GM11168 (cell line): ENCODE results near the gene PARP1.
"Not testable (repeated sequence)": the region's sequence is repeated elsewhere in the genome, so short reads cannot be mapped to it uniquely, and the experiment has no call there.

Source experiments
- in situ Hi-C: fragments of 300-500 bp; cut with MboI; formaldehyde crosslinking; loops from one replicate; pipeline ENCODE4 v1.12.0; 2022; ENCODE audit warnings: low sequenced_read_pairs; ENCODE audit not compliant: unreplicated experiment

Gene PARP1

DNA sequence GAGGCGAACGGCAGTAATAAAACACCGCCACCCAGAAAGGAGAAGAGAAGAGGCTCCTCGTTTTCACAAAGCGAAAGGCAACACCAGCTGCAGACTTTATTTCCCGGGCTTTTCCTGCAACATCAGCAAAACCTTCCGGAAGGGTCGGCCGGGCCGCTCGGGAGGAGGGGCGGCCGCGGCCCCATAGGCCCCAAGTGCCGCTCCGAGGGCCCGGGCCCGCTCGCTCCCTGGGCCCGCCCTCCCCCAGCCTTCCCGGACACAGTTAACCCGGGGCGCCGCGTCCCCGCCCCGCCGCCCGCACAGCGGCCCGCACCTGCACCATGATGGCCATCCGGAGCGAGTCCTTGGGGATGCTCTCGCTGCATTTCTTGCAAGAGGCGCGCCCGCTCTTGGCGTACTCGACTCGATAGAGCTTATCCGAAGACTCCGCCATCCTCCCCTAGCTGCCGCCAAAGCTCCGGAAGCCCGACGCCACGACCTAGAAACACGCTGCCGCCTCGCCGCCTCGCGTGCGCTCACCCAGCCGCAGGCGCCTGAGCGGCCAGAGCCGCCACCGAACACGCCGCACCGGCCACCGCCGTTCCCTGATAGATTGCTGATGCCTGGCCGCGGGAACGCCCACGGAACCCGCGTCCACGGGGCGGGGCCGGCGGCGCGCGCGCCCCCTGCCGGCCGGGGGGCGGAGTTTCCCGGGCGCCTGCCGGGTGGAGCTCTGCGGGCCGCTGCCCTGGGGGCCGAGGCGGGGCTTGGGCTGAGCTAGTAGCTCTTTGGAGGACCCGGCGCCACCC is at the start of gene PARP1:
Gene PARP1 (minus strand): TSS at position 597 of the 788 bp plus-strand sequence. CDS start 164 bp downstream, at position 433.
- in situ Hi-C loops, result no loop called here

DNA sequence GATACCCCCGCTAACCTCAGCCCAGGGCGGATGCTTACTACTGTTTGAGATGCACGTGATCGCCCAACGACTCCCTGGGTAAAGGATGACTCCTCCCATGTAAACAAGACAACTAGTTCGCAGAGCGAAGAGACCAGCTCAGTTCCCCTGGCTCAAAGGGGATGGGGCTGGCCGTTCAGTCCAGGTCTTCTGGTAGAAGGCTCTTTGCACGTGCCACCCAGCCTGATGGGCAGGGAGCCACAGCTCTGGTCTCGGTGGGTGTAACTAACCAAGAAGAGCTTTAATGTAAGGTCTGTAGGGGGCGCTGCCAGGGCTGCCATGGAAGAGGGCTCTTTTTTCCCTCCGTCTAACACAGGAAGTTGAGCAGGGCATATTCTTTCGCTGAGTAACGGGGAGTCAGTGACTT is 49.4 kb upstream of the PARP1 start:
- in situ Hi-C loops, result no loop called here

DNA sequence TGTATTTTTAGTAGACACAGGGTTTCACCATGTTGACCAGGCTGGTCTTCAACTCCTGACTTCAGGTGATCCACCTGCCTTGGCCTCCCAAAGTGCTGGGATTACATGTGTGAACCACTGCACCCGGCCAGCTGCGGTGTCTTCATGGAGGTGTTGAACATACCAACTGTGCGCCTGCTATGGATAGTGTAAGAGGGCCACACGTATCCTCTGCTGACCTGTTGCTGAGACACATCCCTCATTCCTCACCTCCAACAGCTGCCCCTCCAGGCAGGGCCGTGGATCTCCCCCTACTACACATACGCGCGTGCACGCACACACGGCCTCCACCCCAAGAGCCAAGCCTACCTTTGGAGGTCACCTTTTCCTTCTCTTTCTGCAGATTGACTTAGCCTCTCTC is 48.0 kb upstream of the PARP1 start:
- in situ Hi-C loops, result no loop called here

DNA sequence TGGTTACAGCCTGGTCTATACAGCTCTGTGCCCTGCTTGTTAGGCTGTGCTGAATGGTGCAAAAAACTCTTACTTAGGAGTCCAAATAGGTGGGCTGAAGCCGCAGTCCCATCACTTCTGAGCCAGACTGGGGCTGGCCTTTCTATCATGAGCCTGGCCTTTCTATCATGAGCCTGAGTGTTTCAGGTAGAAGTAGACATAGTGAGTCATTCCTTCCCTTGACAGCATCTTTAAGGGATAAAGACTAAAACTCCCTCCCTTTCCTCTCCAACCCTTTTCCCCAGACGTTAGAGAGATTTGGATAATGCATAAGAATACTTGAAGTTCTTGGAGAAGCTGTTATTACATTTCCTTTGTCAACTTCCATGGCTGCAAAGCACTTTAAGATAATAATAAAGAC is 46.5 kb upstream of the PARP1 start:
- in situ Hi-C loops, result no loop called here

DNA sequence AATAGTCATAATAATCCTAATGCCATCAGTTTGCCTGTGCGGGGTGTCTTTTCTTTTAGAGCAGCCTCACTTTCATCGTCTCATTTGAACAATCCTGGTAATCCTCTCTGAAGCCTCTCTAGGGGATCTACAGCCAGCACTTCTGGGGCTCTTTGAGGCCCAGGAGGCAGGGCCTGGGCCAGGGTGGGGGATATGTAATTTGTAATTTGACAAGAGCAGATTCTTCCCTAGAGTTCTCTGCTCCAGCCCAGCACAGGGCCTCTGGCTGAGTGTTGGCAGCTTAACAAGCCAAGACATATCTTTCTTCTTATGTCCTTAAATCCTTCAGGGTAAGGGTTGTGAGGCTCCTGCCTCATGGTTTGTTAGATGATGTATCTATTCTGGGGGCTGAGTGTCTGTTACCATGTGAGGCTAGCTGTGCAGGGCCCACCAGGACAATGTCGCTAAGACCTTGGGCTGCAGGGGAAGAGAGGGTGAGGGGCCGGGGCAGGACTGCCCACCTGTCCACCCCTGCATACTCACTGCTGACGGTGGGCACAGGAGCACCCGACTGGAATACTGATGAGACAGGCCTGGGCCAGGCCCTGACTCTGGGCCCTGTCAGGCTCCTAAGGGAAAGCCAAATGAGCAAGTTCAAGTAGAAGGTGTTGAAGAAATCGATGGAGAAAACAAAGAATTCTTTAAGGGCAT is 45.3 kb upstream of the PARP1 start:
- in situ Hi-C loops, result no loop called here

DNA sequence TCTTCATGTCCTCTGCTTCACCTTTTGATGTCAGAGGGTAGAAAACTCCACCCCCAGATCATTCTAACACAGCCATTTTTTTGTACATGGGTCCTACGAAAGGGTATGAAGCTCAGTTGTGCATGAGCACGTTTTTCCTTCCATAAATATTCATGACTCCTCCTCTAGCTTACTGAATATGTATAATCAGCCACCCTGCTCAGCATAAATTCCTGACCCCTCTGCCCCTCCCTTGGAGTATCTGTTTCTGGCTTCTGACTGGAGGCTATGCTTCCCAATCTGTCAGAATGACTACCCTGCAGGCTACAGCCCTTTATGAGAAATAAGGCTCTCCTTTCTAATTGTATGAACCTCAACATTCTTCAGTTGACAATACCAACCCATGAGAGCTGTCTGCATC is 42.8 kb upstream of the PARP1 start:
- in situ Hi-C loops, result no loop called here

DNA sequence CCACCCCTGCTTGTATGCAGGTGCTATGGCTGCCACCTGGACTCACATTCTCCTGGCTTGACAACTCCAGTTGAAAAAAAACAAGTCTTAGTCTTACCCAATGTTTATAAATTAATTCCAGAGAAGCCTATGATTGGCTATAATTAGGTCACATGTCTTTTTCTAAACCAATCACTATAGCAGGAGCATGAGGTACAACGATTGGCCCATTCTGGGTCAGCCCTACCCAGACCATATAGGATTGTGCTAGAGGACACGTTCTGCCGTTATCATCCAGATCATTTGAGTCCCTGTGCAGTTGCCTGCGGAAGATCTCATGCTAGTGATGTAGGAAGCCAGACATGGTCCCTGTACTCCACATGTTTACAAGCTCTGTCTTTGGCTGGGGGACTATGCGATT is 41.9 kb upstream of the PARP1 start:
- in situ Hi-C loops, result no loop called here

DNA sequence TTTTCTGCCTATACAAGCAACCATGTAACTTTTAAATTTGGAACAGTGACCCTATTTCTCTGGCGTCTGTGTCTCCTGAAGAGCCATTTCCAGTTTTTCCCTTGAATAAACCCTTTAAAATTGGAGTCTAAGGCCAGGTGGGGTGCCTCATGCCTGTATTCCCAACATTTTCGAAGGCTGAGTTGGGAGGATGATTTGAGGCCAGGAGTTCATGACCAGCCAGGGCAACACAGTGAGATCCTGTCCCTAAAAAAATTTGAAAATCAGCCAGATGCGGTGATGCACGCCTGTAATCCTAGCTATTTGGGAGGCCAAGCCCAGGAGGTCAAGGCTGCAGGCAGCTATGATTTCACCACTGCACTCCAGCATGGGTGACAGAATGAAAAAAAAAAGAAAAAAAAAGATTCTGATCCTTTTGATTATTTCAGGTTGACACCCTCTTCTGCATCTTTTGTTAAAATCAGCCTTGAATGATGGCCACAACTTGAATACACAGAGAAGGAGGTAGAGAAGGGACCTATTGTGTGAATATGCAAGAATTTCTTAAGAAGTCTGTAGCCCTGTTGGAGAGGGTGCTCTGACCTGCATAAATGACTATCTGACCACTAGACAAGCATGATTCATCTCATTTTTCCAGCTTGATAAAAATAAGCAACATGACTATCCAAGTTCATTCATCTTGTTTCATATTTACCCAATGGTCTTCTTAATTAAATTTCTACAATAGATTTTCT is 40.2 kb upstream of the PARP1 start:
- in situ Hi-C loops, result no loop called here

DNA sequence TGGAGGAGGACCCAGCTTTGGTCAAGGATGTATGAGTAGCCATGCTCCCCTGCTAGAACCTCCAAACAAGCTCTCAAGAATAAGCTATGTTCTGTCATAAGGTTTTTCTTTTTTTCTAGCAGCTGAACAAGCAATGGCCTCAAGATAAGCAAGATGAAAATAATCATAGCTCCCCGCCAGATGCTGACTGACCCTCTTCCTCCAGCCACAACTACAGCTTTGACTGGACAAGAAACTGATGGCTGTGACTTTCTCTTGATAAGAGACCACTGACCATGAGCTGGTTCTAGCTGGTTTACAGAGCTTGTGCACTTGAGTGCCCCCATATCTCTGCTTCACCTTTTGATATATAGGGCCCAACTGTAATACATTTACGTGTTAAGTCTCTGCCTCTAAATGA is 38.2 kb upstream of the PARP1 start:
- in situ Hi-C loops, result no loop called here

DNA sequence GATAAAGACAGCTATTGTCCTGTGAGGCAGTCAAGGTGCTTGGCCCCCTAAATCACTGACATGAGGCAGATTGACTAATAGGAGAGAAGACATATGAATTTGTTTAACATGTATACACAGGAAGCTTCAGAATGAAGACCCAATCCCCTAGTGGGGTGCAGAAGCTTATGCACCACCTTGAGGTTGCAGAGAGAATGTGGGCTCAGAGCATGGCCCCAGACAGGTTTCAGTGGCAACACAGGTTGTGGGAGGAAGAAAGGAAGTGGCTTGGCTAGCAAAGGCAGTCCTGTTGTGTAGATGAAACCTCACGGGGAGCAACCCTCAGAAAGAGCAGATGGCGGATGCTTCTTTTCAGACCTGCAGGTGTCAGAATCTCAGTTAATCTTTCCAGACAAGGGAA is 37.0 kb upstream of the PARP1 start:
- in situ Hi-C loops, result no loop called here

DNA sequence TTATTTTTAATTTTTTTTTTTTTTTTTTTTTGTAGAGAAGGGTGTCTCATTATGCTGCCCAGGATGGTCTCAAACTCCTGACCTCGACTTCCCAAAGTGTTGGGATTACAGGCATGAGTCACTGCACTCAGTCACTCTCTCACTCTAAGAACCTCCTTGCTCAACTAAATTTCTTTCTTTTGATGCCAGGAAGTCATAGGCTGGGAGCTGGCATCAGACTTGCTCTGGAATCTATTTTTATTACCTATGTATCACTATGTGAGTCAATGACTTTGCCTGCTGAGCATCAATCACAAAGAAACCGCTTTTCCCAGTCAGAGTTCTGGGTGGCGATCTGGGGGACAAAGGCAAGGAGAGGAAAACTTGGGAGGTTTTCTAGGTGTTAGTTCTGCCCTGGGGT is 35.5 kb upstream of the PARP1 start:
- in situ Hi-C loops, result no loop called here

DNA sequence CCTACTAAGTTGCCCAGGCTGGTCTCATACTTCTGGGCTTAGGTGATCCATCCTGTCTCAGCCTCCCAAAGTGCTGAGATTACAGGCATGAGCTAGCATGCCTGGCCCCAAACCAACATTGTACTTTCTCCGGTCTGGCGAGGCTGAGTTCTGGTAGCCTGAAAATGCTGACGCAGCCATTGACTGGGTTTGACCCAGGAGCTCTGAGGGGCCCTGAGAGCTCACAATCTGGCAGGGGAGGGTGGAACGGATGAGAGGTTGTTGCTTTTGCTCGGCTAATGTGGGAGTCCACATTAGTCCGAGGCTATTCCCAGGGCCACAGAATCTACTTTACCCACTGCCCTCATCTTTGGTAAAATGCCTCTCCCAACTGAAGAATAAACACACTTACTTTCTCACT is 35.1 kb upstream of the PARP1 start:
- in situ Hi-C loops, result no loop called here

DNA sequence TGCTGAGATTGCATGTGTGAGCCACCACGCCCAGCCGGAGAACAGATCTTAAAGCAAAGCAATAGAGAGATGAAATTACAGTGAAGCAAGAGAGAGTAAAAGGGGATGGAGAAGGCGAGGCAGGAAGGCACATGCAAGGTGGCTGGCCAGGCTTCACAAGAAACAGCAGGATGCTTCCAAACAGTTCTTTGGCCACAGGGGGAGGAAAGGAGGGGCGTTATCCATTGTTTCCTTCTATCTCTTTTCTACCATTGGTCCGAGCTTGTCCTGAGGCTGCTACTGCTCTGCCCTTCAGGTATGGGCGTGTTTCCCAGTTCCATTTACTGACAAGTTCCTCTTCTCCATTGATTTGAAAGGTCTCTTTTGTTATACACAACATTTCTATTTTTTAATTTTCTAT is 33.7 kb upstream of the PARP1 start:
- in situ Hi-C loops, result no loop called here

DNA sequence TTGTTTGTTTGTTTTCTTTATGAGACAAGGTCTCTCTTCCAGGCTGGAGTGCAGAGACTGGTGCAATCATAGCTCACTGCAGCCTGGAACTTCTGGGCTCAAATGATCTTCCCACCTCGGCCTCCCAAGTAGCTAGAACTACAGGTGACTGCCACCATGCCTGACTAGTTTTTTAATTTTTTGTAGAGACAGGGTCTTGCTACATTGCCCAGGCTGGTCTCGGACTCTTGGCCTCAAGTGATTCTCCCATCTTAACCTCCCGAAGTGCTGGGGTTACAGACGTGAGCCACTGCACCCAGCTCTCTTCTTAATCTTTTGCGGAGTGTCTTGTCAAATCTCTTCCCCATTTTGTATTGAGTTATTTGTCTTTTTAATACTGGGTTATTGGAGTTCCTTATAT is 32.6 kb upstream of the PARP1 start:
- in situ Hi-C loops, result no loop called here

DNA sequence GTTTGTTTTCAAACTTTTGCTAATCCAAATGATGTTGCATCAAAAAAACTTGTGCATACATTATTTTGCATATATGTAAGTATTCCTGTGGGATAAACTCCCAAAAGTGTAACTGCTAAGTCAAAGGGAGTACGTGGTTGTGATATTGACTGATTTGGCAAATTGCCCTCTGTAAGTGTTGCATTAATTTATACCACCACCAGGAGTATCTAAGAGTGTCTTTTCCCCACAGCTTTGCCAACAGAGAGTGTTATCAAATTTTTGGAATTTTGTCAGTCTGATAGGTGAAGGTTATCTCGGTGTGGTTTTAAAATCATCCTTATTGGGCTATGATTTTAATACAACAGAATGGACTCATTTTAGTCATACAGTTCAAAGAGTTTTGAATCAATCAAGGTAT is 30.1 kb upstream of the PARP1 start:
- in situ Hi-C loops, result no loop called here

DNA sequence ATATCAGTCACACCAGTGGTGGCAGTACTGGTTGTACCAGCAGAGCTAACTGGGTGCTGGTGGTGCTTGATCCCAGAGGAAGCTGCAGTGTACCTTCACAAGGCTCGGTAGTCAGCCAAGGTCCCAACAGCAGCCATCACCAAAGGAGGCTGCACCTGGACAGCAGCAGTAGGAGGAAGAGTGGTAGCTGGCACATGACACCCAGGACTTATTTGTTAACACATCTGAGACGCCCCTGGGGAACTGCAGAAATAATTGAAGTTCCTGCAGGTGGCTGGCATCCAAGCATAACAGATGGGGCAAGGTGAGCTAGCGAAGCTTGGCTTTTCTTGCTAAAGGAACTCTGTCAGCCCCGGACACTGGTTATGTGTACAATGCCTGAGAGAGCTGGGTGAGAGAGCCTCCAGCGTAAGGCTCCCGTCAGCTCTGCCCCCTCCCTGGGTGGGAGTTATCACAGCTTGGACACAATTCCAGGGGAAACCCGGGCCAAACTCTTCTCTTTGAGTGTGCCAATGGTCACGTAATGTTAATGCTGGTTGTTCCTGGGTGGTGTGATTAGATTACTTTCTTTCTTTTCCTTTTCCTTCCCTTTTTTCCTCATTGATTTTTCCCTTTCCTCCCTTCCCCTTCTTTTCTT is 29.1 kb upstream of the PARP1 start:
- in situ Hi-C loops, result no loop called here

DNA sequence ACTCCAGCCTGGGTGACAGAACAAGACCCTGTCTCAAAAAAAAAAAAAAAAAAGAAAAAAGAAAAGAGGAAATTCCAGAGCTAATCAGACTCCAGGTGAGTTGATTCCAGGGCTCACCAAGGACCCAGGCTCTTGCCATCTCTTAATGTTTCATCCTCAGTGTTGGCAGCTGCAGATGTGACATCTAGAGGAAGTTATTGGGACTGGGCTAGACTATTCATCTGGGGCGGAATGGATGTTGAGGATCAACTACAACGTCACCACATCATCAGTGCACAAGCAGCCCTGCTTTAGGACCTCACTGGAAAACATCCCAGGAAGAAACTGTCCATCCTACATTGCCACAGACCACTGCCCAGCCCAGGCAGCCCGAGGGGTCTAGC is 28.6 kb upstream of the PARP1 start:
- in situ Hi-C loops, result no loop called here

DNA sequence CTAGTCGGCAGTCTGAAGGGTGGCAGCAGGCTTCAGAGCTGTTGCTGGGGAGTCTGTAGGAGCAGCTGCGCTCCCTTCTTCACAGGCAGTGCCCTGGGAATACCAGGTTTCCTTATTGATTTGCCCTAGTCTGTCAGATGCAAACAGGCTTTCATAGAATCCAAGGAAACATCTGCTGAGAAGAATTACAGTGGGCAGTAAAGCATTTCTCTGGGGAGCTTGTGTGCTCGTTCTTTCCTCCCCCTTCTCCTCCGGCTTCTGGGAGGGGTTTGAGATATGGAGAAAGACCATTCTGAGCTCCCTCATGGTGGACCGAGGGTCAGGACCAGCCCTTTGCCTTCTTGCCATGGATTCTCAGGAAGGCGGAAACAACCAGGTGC is 25.4 kb upstream of the PARP1 start:
- in situ Hi-C loops, result no loop called here

DNA sequence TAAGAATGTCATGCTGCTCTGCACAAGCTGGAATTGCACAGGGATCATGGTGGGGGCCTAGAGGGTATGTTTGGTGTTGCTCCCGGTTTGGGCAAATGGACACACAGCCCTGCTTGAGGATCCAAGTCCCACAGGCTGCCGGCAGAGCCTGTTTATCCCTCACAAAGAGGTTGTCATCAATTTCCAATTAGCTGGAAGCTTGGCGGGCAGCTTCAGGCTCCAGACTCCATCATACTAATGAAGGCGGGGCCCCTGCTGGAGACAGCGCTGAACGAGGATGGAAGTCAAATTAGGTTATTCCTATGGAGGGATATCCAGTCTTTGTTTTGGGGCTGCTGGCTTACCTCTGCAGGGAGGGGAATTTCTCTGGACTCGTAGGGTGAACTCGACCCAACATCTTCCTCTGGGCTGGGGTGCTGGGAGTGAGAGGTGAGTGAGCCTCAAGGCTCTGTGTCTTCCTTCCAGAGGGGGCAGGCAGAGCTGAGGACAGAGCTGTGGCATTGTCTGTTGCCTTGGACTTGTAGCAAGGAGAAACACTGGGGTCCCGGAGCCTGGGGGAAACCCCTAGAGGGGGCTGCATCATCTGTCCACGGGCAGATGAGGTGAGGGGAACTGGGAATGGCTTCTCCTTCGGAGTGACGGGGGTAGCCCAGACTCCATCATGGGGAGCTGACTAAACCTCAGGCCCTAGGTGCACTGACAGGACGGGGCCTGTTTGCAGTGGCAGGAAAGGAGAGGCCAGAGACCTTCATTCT is 24.9 kb upstream of the PARP1 start:
- in situ Hi-C loops, result no loop called here

DNA sequence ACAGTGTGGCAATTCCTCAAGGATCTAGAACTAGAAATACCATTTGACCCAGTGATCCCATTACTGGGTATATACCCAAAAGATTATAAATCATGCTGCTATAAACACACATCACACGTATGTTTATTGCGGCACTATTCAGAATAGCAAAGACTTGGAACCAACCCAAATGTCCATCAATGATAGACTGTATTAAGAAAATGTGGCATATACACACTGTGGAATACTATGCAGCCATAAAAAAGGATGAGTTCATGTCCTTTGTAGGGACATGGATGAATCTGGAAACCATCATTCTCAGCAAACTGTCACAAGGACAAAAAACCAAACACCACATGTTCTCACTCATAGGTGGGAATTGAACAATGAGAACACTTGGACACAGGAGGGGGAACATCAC is 24.0 kb upstream of the PARP1 start:
- in situ Hi-C loops, result not testable (repeated sequence)
